Endothelial cell (in vitro differentiated cells): ENCODE measurements around the gene WDR19. TPM values are rescaled to one million over a fixed set of nuclear protein-coding genes. Genes with fewer than 3 reads are reported as not detected.
"Not testable (repeated sequence)": the region's sequence is repeated elsewhere in the genome, so short reads cannot be mapped to it uniquely, and the experiment has no call there.

Experiments used
- DNase-seq: peaks from one replicate; pipeline ENCODE4 v3.0.0; 2021; ENCODE audit warnings: low spot score
- H3K27ac Mint-ChIP-seq: one replicate; pipeline ENCODE4 v1.8.0; 2021; ENCODE audit warnings: mixed read lengths, inconsistent platforms; ENCODE audit not compliant: unreplicated experiment
- H3K27me3 Mint-ChIP-seq: one replicate; pipeline ENCODE4 v1.8.0; 2021; ENCODE audit warnings: mild to moderate bottlenecking, moderate library complexity, mixed read lengths, inconsistent platforms; ENCODE audit not compliant: unreplicated experiment
- H3K36me3 Mint-ChIP-seq: one replicate; pipeline ENCODE4 v1.8.0; 2021; ENCODE audit warnings: mild to moderate bottlenecking, low read depth, mixed read lengths, inconsistent platforms; ENCODE audit not compliant: unreplicated experiment
- H3K4me1 Mint-ChIP-seq: one replicate; pipeline ENCODE4 v1.8.0; 2021; ENCODE audit warnings: mild to moderate bottlenecking, mixed read lengths, inconsistent platforms; ENCODE audit not compliant: unreplicated experiment
- H3K4me3 Mint-ChIP-seq: one replicate; pipeline ENCODE4 v1.8.0; 2021; ENCODE audit warnings: mild to moderate bottlenecking, mixed read lengths, inconsistent platforms; ENCODE audit not compliant: unreplicated experiment
- H3K9me3 Mint-ChIP-seq: one replicate; pipeline ENCODE4 v1.8.0; 2021; ENCODE audit warnings: mixed read lengths, inconsistent platforms; ENCODE audit not compliant: unreplicated experiment
- CTCF ChIP-seq: fragments of 200-600 bp; sonication (generic); IDR thresholded peaks from one replicate; pipeline ENCODE4 v1.5.0; 2021; ENCODE audit warnings: antibody characterized with exemption; ENCODE audit not compliant: unreplicated experiment
- total RNA-seq: library from RNA; stranded (reverse); fragmentation: NEBNext Ultra II Directional; extraction: Animal tissue kit (Norgen Biotek cat#: 25700); gene quantifications from one replicate; pipeline ENCODE4 v1.2.1, GENCODE V29; 2021; ENCODE audit not compliant: unreplicated experiment

Gene WDR19
- total RNA-seq, 1 donor from 2014 or later, result 35.8 TPM

- Mint-ChIP-seq H3K4me1 (peaks cover 12% of the 10 kb centered on the region), H3K4me3 (peak overlapping the region; percentile 9), H3K36me3 (peaks cover 8% of the 10 kb centered on the region), H3K27ac (peak overlapping the region; percentile 80), H3K27me3 (peaks cover 3% of the 10 kb centered on the region), H3K9me3 (no peaks in the 10 kb centered on the region)
- DNase-seq, result no peak
- no peak for TF ChIP-seq CTCF
Observed at GRCh38 chr4:39255871-39256270, 73.5 kb downstream of the WDR19 start.

- no peak for DNase-seq
- no peak overlapping the region for H3K4me3 Mint-ChIP-seq
- H3K27me3 Mint-ChIP-seq, result peaks cover 3% of the 10 kb centered on the region
- no peaks in the 10 kb centered on the region for H3K9me3 Mint-ChIP-seq
- peaks cover 8% of the 10 kb centered on the region for H3K36me3 Mint-ChIP-seq
- TF ChIP-seq CTCF, result no peak
- H3K4me1 Mint-ChIP-seq, result peaks cover 12% of the 10 kb centered on the region
- H3K27ac Mint-ChIP-seq, result no peak overlapping the region
Observed at GRCh38 chr4:39256436-39256835, 74.1 kb downstream of the WDR19 start.

- TF ChIP-seq CTCF, result no peak
- H3K27me3 Mint-ChIP-seq, result peaks cover 3% of the 10 kb centered on the region
- no peak overlapping the region for H3K4me3 Mint-ChIP-seq
- H3K36me3 Mint-ChIP-seq, result peaks cover 16% of the 10 kb centered on the region
- DNase-seq, result no peak
- H3K4me1 Mint-ChIP-seq, result peaks cover 12% of the 10 kb centered on the region
- no peak overlapping the region for H3K27ac Mint-ChIP-seq
- H3K9me3 Mint-ChIP-seq, result no peaks in the 10 kb centered on the region
Observed at GRCh38 chr4:39259571-39260330, 77.4 kb downstream of the WDR19 start.

- Mint-ChIP-seq H3K36me3 (peaks cover 13% of the 10 kb centered on the region), H3K4me1 (no peaks in the 10 kb centered on the region), H3K9me3 (no peaks in the 10 kb centered on the region), H3K27me3 (peaks cover 3% of the 10 kb centered on the region), H3K4me3 (no peak overlapping the region), H3K27ac (no peak overlapping the region)
- no peak for DNase-seq
- TF ChIP-seq CTCF, result no peak
Observed at GRCh38 chr4:39263895-39264294, 81.6 kb downstream of the WDR19 start.

GRCh38 chr4:39274503-39274902, 92.2 kb downstream of the WDR19 start:
- peaks cover 3% of the 10 kb centered on the region for H3K27me3 Mint-ChIP-seq
- DNase-seq, result no peak
- H3K36me3 Mint-ChIP-seq, result peaks cover 38% of the 10 kb centered on the region
- no peak for TF ChIP-seq CTCF
- H3K9me3 Mint-ChIP-seq, result no peaks in the 10 kb centered on the region
- H3K4me3 Mint-ChIP-seq, result no peak overlapping the region
- no peaks in the 10 kb centered on the region for H3K4me1 Mint-ChIP-seq
- no peak overlapping the region for H3K27ac Mint-ChIP-seq

GRCh38 chr4:39277661-39278060, 95.3 kb downstream of the WDR19 start:
- H3K27me3 Mint-ChIP-seq, H3K4me3 Mint-ChIP-seq: not testable (repeated sequence)
- peaks cover 36% of the 10 kb centered on the region for H3K36me3 Mint-ChIP-seq

More at GRCh38 chr4:39277661-39278060, 95.3 kb downstream of the WDR19 start:
- not testable (repeated sequence) for H3K4me1 Mint-ChIP-seq, DNase-seq, H3K27ac Mint-ChIP-seq, H3K9me3 Mint-ChIP-seq
